Mesenchymal stem cell (in vitro differentiated cells and primary cell): ENCODE data around the gene MYO10.

Experiments used
- DNase-seq: peaks from one replicate; pipeline ENCODE4 v3.0.0-alpha.2; 2013
- H2AFZ ChIP-seq: one replicate; pipeline ENCODE4 v1.6.1; 2013; ENCODE audit warnings: low read depth, mild to moderate bottlenecking, control low read depth, inconsistent platforms, low read length, moderate library complexity
- H2AK5ac ChIP-seq: 2 replicates; pipeline ENCODE4 v1.6.1; 2013; ENCODE audit warnings: low read length, moderate library complexity, mild to moderate bottlenecking, inconsistent platforms; ENCODE audit not compliant: severe bottlenecking
- H2BK120ac ChIP-seq: one replicate; pipeline ENCODE4 v1.6.1; 2013; ENCODE audit warnings: low read depth, mild to moderate bottlenecking, inconsistent platforms, low read length, moderate library complexity
- H2BK12ac ChIP-seq, 2 experiments: one replicate each; pipeline ENCODE4 v1.6.1; 2013; ENCODE audit warnings: inconsistent platforms in 2 of 2, low read length in 2 of 2, mild to moderate bottlenecking in 2 of 2, moderate library complexity in 2 of 2, control low read depth in 1 of 2
- H2BK15ac ChIP-seq: one replicate; pipeline ENCODE4 v1.6.1; 2013; ENCODE audit warnings: mild to moderate bottlenecking, low read depth, inconsistent platforms; ENCODE audit not compliant: poor library complexity, severe bottlenecking
- H2BK5ac ChIP-seq: 2 replicates; pipeline ENCODE4 v1.6.1; 2013; ENCODE audit warnings: low read depth, mild to moderate bottlenecking, low read length, control low read depth, inconsistent platforms; ENCODE audit not compliant: poor library complexity, severe bottlenecking
- H3K14ac ChIP-seq, 2 experiments: one replicate each; pipeline ENCODE4 v1.6.1; 2013; ENCODE audit warnings: inconsistent platforms in 2 of 2, low read length in 2 of 2, control low read depth in 1 of 2, mild to moderate bottlenecking in 1 of 2, moderate library complexity in 1 of 2
- H3K18ac ChIP-seq, 2 experiments: one replicate each; pipeline ENCODE4 v1.6.1; 2013; ENCODE audit warnings: inconsistent platforms in 2 of 2, low read length in 2 of 2, control low read depth in 1 of 2, low read depth in 1 of 2, mild to moderate bottlenecking in 1 of 2
- H3K23ac ChIP-seq, 2 experiments: one replicate each; pipeline ENCODE4 v1.6.1; 2013; ENCODE audit warnings: inconsistent platforms in 2 of 2, low read length in 2 of 2, mild to moderate bottlenecking in 2 of 2, moderate library complexity in 2 of 2, control low read depth in 1 of 2
- H3K27ac ChIP-seq: 2 replicates; pipeline ENCODE4 v1.5.1; 2013; ENCODE audit warnings: mild to moderate bottlenecking, moderate library complexity, low read length, control low read depth, inconsistent platforms; ENCODE audit not compliant: poor library complexity, severe bottlenecking
- H3K27me3 ChIP-seq, 2 experiments: 2 replicates each; pipeline versions ENCODE4 v1.6.1 to v1.7.0; 2013; ENCODE audit warnings: low read length in 2 of 2, mild to moderate bottlenecking in 2 of 2, moderate library complexity in 2 of 2, control low read depth in 1 of 2, inconsistent platforms in 1 of 2; ENCODE audit not compliant: control insufficient read depth in 1 of 2, insufficient read depth in 1 of 2
- H3K36me3 ChIP-seq, 2 experiments: 2 replicates each; pipeline versions ENCODE4 v1.6.1 to v1.7.0; 2013; ENCODE audit warnings: low read length in 2 of 2, control low read depth in 1 of 2, inconsistent platforms in 1 of 2, low read depth in 1 of 2, mild to moderate bottlenecking in 1 of 2; ENCODE audit not compliant: insufficient read depth in 2 of 2, control insufficient read depth in 1 of 2
- H3K4ac ChIP-seq, 2 experiments: one replicate each; pipeline ENCODE4 v1.6.1; 2013; ENCODE audit warnings: inconsistent platforms in 2 of 2, low read length in 2 of 2, mild to moderate bottlenecking in 2 of 2, moderate library complexity in 2 of 2, control low read depth in 1 of 2, low read depth in 1 of 2
- H3K4me1 ChIP-seq: 2 replicates; pipeline ENCODE4 v1.6.1; 2013; ENCODE audit warnings: low read depth, low read length, control low read depth; ENCODE audit not compliant: control insufficient read depth, insufficient read depth
- H3K4me2 ChIP-seq: 2 replicates; pipeline ENCODE4 v1.6.1; 2013; ENCODE audit warnings: low read length, mild to moderate bottlenecking, inconsistent platforms; ENCODE audit not compliant: poor library complexity, severe bottlenecking
- H3K4me3 ChIP-seq, 2 experiments: 2 replicates each; pipeline versions ENCODE4 v1.5.1 to v1.7.0; 2013; ENCODE audit warnings: low read length in 2 of 2, mild to moderate bottlenecking in 2 of 2, control low read depth in 1 of 2, low read depth in 1 of 2; ENCODE audit not compliant: insufficient read depth in 1 of 2
- H3K79me1 ChIP-seq: replicated peaks from 2 replicates; pipeline ENCODE4 v1.6.1; 2013; ENCODE audit warnings: mild to moderate bottlenecking, control low read depth, low read length, inconsistent platforms; ENCODE audit not compliant: poor library complexity, severe bottlenecking
- H3K9ac ChIP-seq: 2 replicates; pipeline ENCODE4 v1.7.0; 2013; ENCODE audit warnings: mild to moderate bottlenecking, low read length, moderate library complexity
- H3K9me3 ChIP-seq: 2 replicates; pipeline ENCODE4 v1.7.0; 2013; ENCODE audit warnings: mild to moderate bottlenecking, low read length; ENCODE audit not compliant: control insufficient read depth
- H4K8ac ChIP-seq: one replicate; pipeline ENCODE4 v1.6.1; 2013; ENCODE audit warnings: inconsistent platforms, mild to moderate bottlenecking, low read length, moderate library complexity
- H4K91ac ChIP-seq: one replicate; pipeline ENCODE4 v1.6.1; 2013; ENCODE audit warnings: mild to moderate bottlenecking, low read length, inconsistent platforms
- WGBS: methylation state at CpG from one replicate; pipeline ENCODE4 v1.1.7; 2013; ENCODE audit warnings: mixed read lengths; 5-methylcytosine and 5-hydroxymethylcytosine counted together

Gene MYO10

DNA sequence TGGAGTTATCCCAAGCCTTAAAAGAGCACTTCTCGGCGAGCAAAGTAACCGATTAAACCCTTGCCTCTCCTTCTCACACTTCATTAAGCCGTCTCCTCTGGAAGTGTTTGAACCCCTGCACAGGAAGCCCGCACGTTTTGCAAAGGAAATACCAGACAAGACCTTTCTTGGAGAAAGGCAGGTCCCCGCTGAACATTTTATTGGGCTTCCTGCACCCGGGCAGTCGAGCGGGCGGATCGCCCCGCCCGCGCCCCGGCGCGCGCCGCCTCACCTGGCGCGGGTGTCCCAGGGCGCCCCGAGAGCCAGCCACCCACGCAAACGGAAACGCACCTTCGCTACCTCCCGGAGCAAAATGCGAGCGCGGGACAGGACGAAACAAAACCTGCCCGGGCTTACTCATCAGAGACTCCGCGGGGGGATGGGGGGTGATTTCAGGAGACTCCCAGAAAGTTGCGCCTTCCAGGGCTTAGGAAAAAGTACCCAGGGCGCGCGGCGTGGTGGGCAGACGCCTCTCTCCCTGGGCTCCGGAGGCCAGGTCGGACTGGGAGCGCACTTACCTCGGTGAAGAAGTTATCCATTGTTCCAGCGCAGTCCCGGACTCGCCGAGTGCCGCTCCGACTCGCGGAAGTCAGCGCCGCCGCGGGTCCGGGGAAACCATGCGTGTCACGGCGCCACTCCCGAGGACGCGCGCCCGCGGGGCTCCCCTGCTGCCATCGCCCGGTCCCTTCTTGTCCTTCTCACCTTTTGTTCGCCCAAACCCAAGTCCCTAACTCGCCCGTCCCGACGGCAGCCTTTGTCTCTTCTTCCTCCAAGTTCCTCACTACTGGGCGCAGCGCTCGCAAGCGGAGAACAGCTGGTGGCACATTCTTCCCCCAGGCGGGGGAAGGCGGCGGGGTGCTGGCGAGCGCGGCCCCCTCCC lies 598 bp downstream of the MYO10 start:
- Histone ChIP-seq H2BK5ac (peak overlapping the region; percentile 84), H4K91ac (peak overlapping the region; percentile 93), H3K4me3 (peak overlapping the region; percentile 87 to 91), H3K79me1 (peaks cover 6% of the 10 kb centered on the region), H3K4me2 (peak overlapping the region; percentile 83), H2AK5ac (no peak overlapping the region), H3K36me3 (no peaks in the 10 kb centered on the region), H3K27me3 (peaks cover 3 to 16% of the 10 kb centered on the region in 2 experiments), H4K8ac (peak overlapping the region; percentile 86), H3K14ac (peak overlapping the region; percentile 76 to 89), H3K9ac (peak overlapping the region; percentile 85), H3K27ac (peak overlapping the region; percentile 27), H3K9me3 (no peaks in the 10 kb centered on the region), H3K4me1 (peaks cover 8% of the 10 kb centered on the region), H2BK15ac (peak overlapping the region; percentile 96), H2BK12ac (peak overlapping the region; percentile 75 to 97), H2AFZ (peak overlapping the region; percentile 47), H3K18ac (peak overlapping the region; percentile 95 to 97), H3K4ac (peak overlapping the region; percentile 84 to 97), H2BK120ac (peak overlapping the region; percentile 80), H3K23ac (peak overlapping the region; percentile 51 to 95)
- no peak for DNase-seq
- WGBS: under 1% methylated on average over 83 of the region's 85 CpGs

DNA sequence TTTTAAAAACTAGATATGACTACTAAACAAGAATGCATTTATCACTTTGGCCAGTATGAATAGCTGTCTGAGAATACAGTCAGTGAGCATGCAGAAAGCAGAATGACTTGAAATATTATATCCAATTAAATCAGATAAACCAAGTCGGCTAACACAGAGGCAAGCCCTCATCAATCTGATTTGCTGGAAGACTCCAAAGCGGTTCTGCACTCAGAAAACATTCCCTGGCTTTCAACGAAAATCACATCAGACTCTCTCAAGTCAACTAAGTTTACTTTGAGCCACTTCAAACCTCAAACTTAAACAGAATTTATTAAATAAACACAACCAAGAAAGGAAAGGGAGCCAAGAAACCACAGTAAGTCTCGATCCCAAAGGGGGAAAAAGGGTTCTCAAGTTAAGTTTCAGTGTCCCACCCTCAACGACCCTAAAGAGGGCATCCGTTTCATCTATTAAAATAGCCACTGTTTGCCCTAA lies 1.4 kb downstream of the MYO10 start:
- H3K4me3 ChIP-seq: peak overlapping the region in 1 of 2 experiments; percentile 87
- H3K4me2 ChIP-seq: peak overlapping the region; percentile 83
- H2BK15ac ChIP-seq: no peak overlapping the region
- peaks cover 0 to 12% of the 10 kb centered on the region in 2 experiments for H3K27me3 ChIP-seq
- H2BK5ac ChIP-seq: no peak overlapping the region
- no peak overlapping the region for H3K27ac ChIP-seq
- H3K36me3 ChIP-seq: no peaks in the 10 kb centered on the region
- H2AK5ac ChIP-seq: no peak overlapping the region
- peak overlapping the region; percentile 85 for H3K9ac ChIP-seq
- peak; percentile 51 for DNase-seq
- 0% methylated on average over 6 of the region's 6 CpGs for WGBS
- no peaks in the 10 kb centered on the region for H3K9me3 ChIP-seq
- no peak overlapping the region for H2BK12ac ChIP-seq
- H3K18ac ChIP-seq: peak overlapping the region in 1 of 2 experiments; percentile 95
- no peak overlapping the region for H2AFZ ChIP-seq
- no peak overlapping the region for H2BK120ac ChIP-seq
- H3K79me1 ChIP-seq: peaks cover 7% of the 10 kb centered on the region
- no peak overlapping the region for H4K91ac ChIP-seq
- H3K14ac ChIP-seq: peak overlapping the region in 1 of 2 experiments; percentile 43
- H4K8ac ChIP-seq: no peak overlapping the region
- peaks cover 8% of the 10 kb centered on the region for H3K4me1 ChIP-seq
- H3K23ac ChIP-seq: no peak overlapping the region
- H3K4ac ChIP-seq: no peak overlapping the region

DNA sequence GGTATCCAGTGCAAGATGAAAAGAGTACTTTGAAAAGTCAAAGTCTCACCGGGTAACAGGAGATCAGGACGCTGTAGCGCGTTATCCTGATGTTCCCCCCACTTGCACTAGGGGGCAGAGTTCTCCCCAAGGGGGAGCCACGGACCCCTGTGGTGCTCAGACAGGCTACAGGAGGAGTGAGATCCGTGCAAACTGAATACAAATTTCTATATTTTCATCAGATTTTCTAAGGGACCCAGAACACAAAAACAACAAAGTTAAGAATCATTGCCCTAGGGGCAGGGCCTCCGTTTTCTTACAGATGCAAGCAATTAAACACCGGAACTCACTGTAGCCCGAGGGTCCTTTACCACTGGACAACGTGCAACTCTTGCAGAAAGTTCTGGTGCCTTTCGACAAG lies 2.0 kb downstream of the MYO10 start:
- Histone ChIP-seq H3K18ac (no peak overlapping the region), H4K91ac (no peak overlapping the region), H2BK12ac (no peak overlapping the region), H3K14ac (no peak overlapping the region), H3K9ac (peak overlapping the region; percentile 85), H3K4me2 (peak overlapping the region; percentile 58), H2AK5ac (no peak overlapping the region), H3K27ac (no peak overlapping the region), H4K8ac (no peak overlapping the region), H3K4me1 (peaks cover 8% of the 10 kb centered on the region), H2BK15ac (no peak overlapping the region), H3K36me3 (no peaks in the 10 kb centered on the region), H3K79me1 (peaks cover 7% of the 10 kb centered on the region), H3K23ac (no peak overlapping the region), H2BK5ac (no peak overlapping the region), H3K4me3 (peak overlapping the region in 1 of 2 experiments; percentile 87), H2BK120ac (no peak overlapping the region), H2AFZ (no peak overlapping the region), H3K4ac (no peak overlapping the region), H3K27me3 (peaks cover 0 to 12% of the 10 kb centered on the region in 2 experiments), H3K9me3 (no peaks in the 10 kb centered on the region)
- peak; percentile 84 for DNase-seq
- WGBS: under 1% methylated on average over 10 of the region's 11 CpGs

DNA sequence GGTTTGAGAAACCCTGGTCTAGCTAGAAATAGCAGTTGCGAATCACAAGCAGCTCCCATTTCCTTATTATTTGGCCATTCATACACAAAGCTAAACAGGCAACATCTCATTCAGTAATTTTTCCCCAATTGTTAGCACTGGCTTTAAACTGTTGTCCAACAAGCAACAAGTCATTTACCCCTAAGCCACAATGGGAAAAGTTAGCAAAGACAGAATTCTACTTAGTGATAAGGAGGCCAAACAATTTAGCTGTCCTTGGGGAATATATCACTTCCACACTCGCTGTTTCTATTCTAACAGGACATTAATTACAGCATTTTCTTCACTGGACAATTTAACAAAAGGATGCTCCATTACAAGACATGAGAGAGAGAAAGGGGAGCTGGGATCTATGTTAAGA lies 2.8 kb downstream of the MYO10 start:
- Histone ChIP-seq H3K23ac (no peak overlapping the region), H3K18ac (no peak overlapping the region), H2AK5ac (no peak overlapping the region), H4K8ac (no peak overlapping the region), H3K14ac (no peak overlapping the region), H2AFZ (no peak overlapping the region), H3K4me3 (peak overlapping the region in 1 of 2 experiments; percentile 87), H2BK5ac (no peak overlapping the region), H3K4ac (no peak overlapping the region), H4K91ac (no peak overlapping the region), H3K9me3 (no peaks in the 10 kb centered on the region), H3K4me1 (peaks cover 8% of the 10 kb centered on the region), H2BK120ac (no peak overlapping the region), H3K27me3 (peaks cover 0 to 12% of the 10 kb centered on the region in 2 experiments), H3K36me3 (no peaks in the 10 kb centered on the region), H3K27ac (no peak overlapping the region), H3K4me2 (peak overlapping the region; percentile 21), H2BK12ac (no peak overlapping the region), H3K9ac (peak overlapping the region; percentile 85), H2BK15ac (no peak overlapping the region), H3K79me1 (peaks cover 8% of the 10 kb centered on the region)
- 71% methylated on average over 1 of the region's 2 CpGs for WGBS
- no peak for DNase-seq
